GM12873 (cell line): ENCODE data around the gene ATP8A2.

ENCODE experiments used
- CTCF ChIP-seq: IDR thresholded peaks from 2 replicates; pipeline ENCODE4 v1.5.1; 2012; ENCODE audit warnings: low read depth, mild to moderate bottlenecking, moderate library complexity, low read length, control low read depth; ENCODE audit not compliant: insufficient read depth; ENCODE audit errors: missing control alignments

Gene ATP8A2

GRCh38 chr13:26020891-26021290 is 649.1 kb downstream of the ATP8A2 start:
- no peak for TF ChIP-seq CTCF

DNA sequence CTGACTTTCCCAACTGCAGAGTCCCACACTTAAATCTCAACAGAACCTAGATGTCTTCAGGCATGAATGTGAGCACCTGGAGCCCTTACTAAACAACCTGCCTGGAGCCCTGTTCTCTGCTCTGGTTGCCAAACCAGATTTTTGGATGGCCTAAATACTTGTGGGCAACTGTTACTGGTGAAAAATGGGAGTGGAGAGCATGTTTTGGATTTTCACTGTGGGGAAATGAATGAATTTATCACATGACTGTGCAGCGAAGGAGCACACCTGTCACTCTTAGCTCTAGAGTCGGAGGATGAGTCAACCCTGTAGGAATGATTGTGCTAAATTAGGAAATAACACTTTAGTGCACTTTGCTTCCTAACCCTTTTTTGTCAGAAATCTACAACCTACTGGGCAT is 649.7 kb downstream of the ATP8A2 start:
- no peak for TF ChIP-seq CTCF

- TF ChIP-seq CTCF: no peak
Measured at GRCh38 chr13:26021956-26022355, 650.2 kb downstream of the ATP8A2 start.

DNA sequence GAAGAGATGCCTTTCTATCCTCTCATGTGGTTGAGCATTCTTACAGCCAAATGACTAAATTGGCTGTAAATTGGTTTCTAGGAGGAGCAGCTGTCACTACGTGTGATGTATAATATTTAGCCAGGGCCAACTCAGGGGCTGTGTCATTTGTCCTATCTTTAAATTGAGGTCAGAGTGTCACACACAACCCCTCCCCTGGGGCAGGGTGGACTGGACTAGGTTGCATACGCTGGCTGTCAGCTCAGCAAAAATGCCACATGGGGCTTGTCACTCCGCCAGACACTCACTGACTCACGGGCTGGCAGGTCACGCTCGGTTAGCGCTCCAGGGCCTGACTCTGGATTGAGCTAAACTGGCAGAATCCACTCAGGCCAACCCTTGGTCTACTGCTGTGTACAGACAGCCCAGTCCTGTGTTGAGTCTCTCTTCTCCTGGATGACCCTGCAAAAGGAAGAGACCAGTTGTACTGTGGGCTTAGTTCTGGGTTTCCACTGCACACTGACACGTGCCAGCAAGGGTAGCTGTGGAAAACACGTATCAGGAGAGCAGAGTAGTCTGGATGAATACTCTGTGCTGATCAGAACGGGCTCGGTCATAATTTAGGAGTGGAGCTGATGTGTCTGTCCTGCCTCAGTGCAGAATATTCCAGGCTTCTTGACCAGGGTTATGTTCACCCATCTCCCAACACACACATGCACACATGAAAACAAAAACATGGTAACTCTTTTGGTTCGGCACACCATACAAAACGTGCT is 650.9 kb downstream of the ATP8A2 start:
- TF ChIP-seq CTCF: no peak

- no peak for TF ChIP-seq CTCF
Measured at GRCh38 chr13:26024558-26024957, 652.8 kb downstream of the ATP8A2 start.

DNA sequence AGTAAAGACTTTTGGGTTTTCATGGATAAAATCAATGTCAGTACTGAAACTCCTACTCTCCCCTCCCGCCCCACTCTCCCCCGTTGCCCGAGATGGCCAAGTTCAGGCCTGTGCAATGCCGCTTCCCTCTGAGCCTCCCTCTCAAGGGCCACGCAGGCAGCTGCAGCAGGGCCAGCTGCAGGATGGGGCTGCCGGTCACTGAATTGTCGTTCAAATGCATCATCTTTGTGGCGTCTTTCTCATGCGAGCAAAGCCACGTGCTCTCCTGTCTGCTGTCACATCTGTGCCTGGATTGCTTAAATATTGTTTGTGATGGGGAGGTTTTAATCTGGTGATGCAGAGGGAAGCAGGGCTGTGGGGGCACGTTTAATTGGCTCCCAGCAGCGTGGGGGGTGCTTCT is 653.4 kb downstream of the ATP8A2 start:
- TF ChIP-seq CTCF: no peak

- no peak for TF ChIP-seq CTCF
Measured at GRCh38 chr13:26025771-26026170, 654.0 kb downstream of the ATP8A2 start.
